Fibroblast of lung (primary cell): ENCODE data around the gene STX7. TPM values are rescaled to one million over a fixed set of nuclear protein-coding genes. Genes with fewer than 3 reads are reported as not detected.

Source experiments
- DNase-seq, 2 donors: peaks; one replicate each; pipeline versions ENCODE4 v3.0.0 to v3.0.0-alpha.2; 2010; ENCODE audit warnings: low read depth in 2 of 2
- H2AFZ ChIP-seq: 2 replicates; pipeline ENCODE4 v1.5.1; 2012; ENCODE audit warnings: low read length, control low read depth, inconsistent platforms
- H3K27ac ChIP-seq: 2 replicates; pipeline ENCODE4 v1.5.1; 2011; ENCODE audit warnings: low read length, control low read depth; ENCODE audit not compliant: insufficient read depth
- H3K27me3 ChIP-seq: 2 replicates; pipeline ENCODE4 v1.5.1; 2011; ENCODE audit warnings: mild to moderate bottlenecking, low read length; ENCODE audit not compliant: control insufficient read depth, insufficient read depth
- H3K36me3 ChIP-seq: 2 replicates; pipeline ENCODE4 v1.5.1; 2011; ENCODE audit warnings: low read length; ENCODE audit not compliant: control insufficient read depth, insufficient read depth
- H3K4me1 ChIP-seq: 2 replicates; pipeline ENCODE4 v1.5.1; 2011; ENCODE audit warnings: low read length; ENCODE audit not compliant: control insufficient read depth, insufficient read depth; ENCODE audit errors: extremely low read depth
- H3K4me2 ChIP-seq: 2 replicates; pipeline ENCODE4 v1.5.1; 2011; ENCODE audit warnings: low read length, control low read depth; ENCODE audit not compliant: insufficient read depth; ENCODE audit errors: extremely low read depth
- H3K4me3 ChIP-seq, 4 experiments: fragments of 200-600 bp in 1 of 4; sonication (generic) in 1 of 4; replicated peaks in 1 of 4; 2 replicates each; pipeline ENCODE4 v1.5.1; 2011 to 2016; ENCODE audit warnings: low read length in 4 of 4, low read depth in 3 of 4, mild to moderate bottlenecking in 3 of 4, control low read depth in 2 of 4, inconsistent platforms in 1 of 4, mixed read lengths in 1 of 4; ENCODE audit not compliant: insufficient read depth in 1 of 4; ENCODE audit errors: control extremely low read depth in 1 of 4
- H3K79me2 ChIP-seq: 2 replicates; pipeline ENCODE4 v1.5.1; 2012; ENCODE audit warnings: mild to moderate bottlenecking, low read length, inconsistent platforms; ENCODE audit not compliant: control insufficient read depth, insufficient read depth
- H3K9ac ChIP-seq: 2 replicates; pipeline ENCODE4 v1.5.1; 2011; ENCODE audit warnings: mild to moderate bottlenecking, low read length, control low read depth; ENCODE audit not compliant: insufficient read depth
- H3K9me3 ChIP-seq: 2 replicates; pipeline ENCODE4 v1.5.1; 2012; ENCODE audit warnings: low read depth, low read length; ENCODE audit not compliant: control insufficient read depth, insufficient read depth
- H4K20me1 ChIP-seq: 2 replicates; pipeline ENCODE4 v1.5.1; 2011; ENCODE audit warnings: low read length; ENCODE audit not compliant: control insufficient read depth, insufficient read depth; ENCODE audit errors: extremely low read depth
- CTCF ChIP-seq, 2 donors: IDR thresholded peaks in 1 of 2; conservative IDR thresholded peaks in 1 of 2; 1 replicate in 1 of 2; 2 replicates in 1 of 2; pipeline ENCODE4 v1.5.1; 2011 to 2012; ENCODE audit warnings: low read length in 2 of 2, control low read depth in 1 of 2, inconsistent platforms in 1 of 2, low read depth in 1 of 2, mild to moderate bottlenecking in 1 of 2
- EZH2 ChIP-seq: IDR thresholded peaks from 2 replicates; pipeline ENCODE4 v1.5.1; 2012; ENCODE audit warnings: low read length, control low read depth, mild to moderate bottlenecking; ENCODE audit errors: missing control alignments
- polyA plus RNA-seq, 2 donors: library from polyadenylated mRNA; depleted of rRNA in 1 of 2; stranded (reverse) in 1 of 2; unstranded in 1 of 2; fragments of >200 nt; gene quantifications; 2 replicates each; pipeline ENCODE4 v1.2.1, GENCODE V29; 2011 to 2012; ENCODE audit warnings: missing spikeins in 1 of 2
- total RNA-seq: library from RNA; depleted of rRNA; stranded (reverse); fragments of >200 nt; gene quantifications from 2 replicates; pipeline ENCODE4 v1.2.1, GENCODE V29; 2014

Gene STX7
- total and polyA plus RNA-seq, 2 donors (not counting 1 experiment from before 2014, with no cell fraction given): 52.1 to 53.0 TPM

- Histone ChIP-seq H3K4me1 (no peaks in the 10 kb centered on the region), H3K9me3 (no peaks in the 10 kb centered on the region), H3K79me2 (peaks cover 52% of the 10 kb centered on the region), H4K20me1 (peaks cover 4% of the 10 kb centered on the region), H3K4me3 (peak overlapping the region; percentile 79 to 92 (median 89)), H3K4me2 (peak overlapping the region; percentile 93), H3K27me3 (peaks cover 4% of the 10 kb centered on the region), H3K27ac (no peak overlapping the region), H3K9ac (no peak overlapping the region), H3K36me3 (no peaks in the 10 kb centered on the region), H2AFZ (no peak overlapping the region)
- TF ChIP-seq CTCF (conservative IDR thresholded peaks at IDR 0.05 in 1 of 2, IDR thresholded peaks at IDR 0.05 in 1 of 2; ENCODE audit: low read depth in 1 of 2, low read length in 2 of 2) (no peak), EZH2 (no peak)
- DNase-seq: no peak
Observed at GRCh38 chr6:132511831-132512220, 1.1 kb downstream of the STX7 start.

- no peak for TF ChIP-seq EZH2
- TF ChIP-seq CTCF (conservative IDR thresholded peaks at IDR 0.05 in 1 of 2, IDR thresholded peaks at IDR 0.05 in 1 of 2; ENCODE audit: low read depth in 1 of 2, low read length in 2 of 2): no peak
- peaks cover 56% of the 10 kb centered on the region for H3K79me2 ChIP-seq
- DNase-seq: peak in 1 of 2 donors; percentile 57
- peaks cover 4% of the 10 kb centered on the region for H4K20me1 ChIP-seq
- no peak overlapping the region for H3K9ac ChIP-seq
- H2AFZ ChIP-seq: no peak overlapping the region
- no peak overlapping the region for H3K27ac ChIP-seq
- peak overlapping the region; percentile 93 for H3K4me2 ChIP-seq
- H3K9me3 ChIP-seq: no peaks in the 10 kb centered on the region
- H3K27me3 ChIP-seq: peaks cover 4% of the 10 kb centered on the region
- H3K4me3 ChIP-seq: peak overlapping the region; percentile 79 to 92 (median 89)
- H3K4me1 ChIP-seq: no peaks in the 10 kb centered on the region
- H3K36me3 ChIP-seq: no peaks in the 10 kb centered on the region
Observed at GRCh38 chr6:132511210-132511830, 1.6 kb downstream of the STX7 start.

- H4K20me1 ChIP-seq: peaks cover 4% of the 10 kb centered on the region
- TF ChIP-seq CTCF (conservative IDR thresholded peaks at IDR 0.05 in 1 of 2, IDR thresholded peaks at IDR 0.05 in 1 of 2; ENCODE audit: low read depth in 1 of 2, low read length in 2 of 2): no peak
Observed at GRCh38 chr6:132506869-132507808, 5.8 kb downstream of the STX7 start.

More at GRCh38 chr6:132506869-132507808, 5.8 kb downstream of the STX7 start:
- no peaks in the 10 kb centered on the region for H3K9me3 ChIP-seq
- H3K27ac ChIP-seq: no peak overlapping the region
- no peak for DNase-seq
- no peaks in the 10 kb centered on the region for H3K4me1 ChIP-seq
- H3K4me2 ChIP-seq: no peak overlapping the region
- H3K36me3 ChIP-seq: no peaks in the 10 kb centered on the region
- no peak overlapping the region for H2AFZ ChIP-seq
- H3K4me3 ChIP-seq: no peak overlapping the region
- peaks cover 70% of the 10 kb centered on the region for H3K79me2 ChIP-seq
- no peak overlapping the region for H3K9ac ChIP-seq
- no peaks in the 10 kb centered on the region for H3K27me3 ChIP-seq
